ENCODE results near the gene ALDH4A1. TPM values are rescaled to one million over a fixed set of nuclear protein-coding genes. Genes with fewer than 3 reads are reported as not detected.
A peak's percentile ranks its signal among the peaks of the same experiment; 100 is the strongest.

The ALDH4A1 gene
- total and polyA plus RNA-seq, 9 of the 15 experiments (the other 6 are each of a cell fraction or from before 2014, with no cell fraction given): 0.27 to 31.4 (median 16.6) TPM

- TF ChIP-seq EWSR1 (IDR thresholded peaks at IDR 0.05; ENCODE audit: borderline replicate concordance, low read depth, partially characterized antibody): no peak
- TF ChIP-seq GATAD2A (IDR thresholded peaks at IDR 0.05): no peak
- TF ChIP-seq JUND (IDR thresholded peaks at IDR 0.05; ENCODE audit: borderline replicate concordance, low read depth, low read length): peak; percentile 54; the same call in 1 of the 2 replicates
- no peak for TF ChIP-seq JUND (tag; IDR thresholded peaks at IDR 0.05; ENCODE audit: borderline replicate concordance, low read depth, low read length)
- no peak for TF ChIP-seq ZNF140 (CRISPR knock-in tag; IDR thresholded peaks at IDR 0.05)
- no peak for TF ChIP-seq NKRF (IDR thresholded peaks at IDR 0.05; ENCODE audit: borderline replicate concordance)
- TF ChIP-seq ATF3 (IDR thresholded peaks at IDR 0.05): no peak
- no peak for TF ChIP-seq ATF3 (CRISPR knock-in tag; conservative IDR thresholded peaks at IDR 0.05)
- no peak for TF ChIP-seq TAF15 (IDR thresholded peaks at IDR 0.05; ENCODE audit: low read depth, low read length)
- TF ChIP-seq BCL6 (CRISPR knock-in tag; IDR thresholded peaks at IDR 0.05): no peak
- TF ChIP-seq ZNF212 (CRISPR knock-in tag; IDR thresholded peaks at IDR 0.05): no peak
- peak; percentile 86 for TF ChIP-seq DEAF1 (CRISPR knock-in tag; IDR thresholded peaks at IDR 0.05)
- 0 out of 2 replicates have a peak, but pooled peaks have one; percentile 10 for TF ChIP-seq EGR1 (conservative IDR thresholded peaks at IDR 0.05)
- TF ChIP-seq FOXK1 (CRISPR knock-in tag; IDR thresholded peaks at IDR 0.05; ENCODE audit: borderline replicate concordance): no peak
- no peak for TF ChIP-seq ZNF23 (CRISPR knock-in tag; IDR thresholded peaks at IDR 0.05)
- TF ChIP-seq HCFC1 (IDR thresholded peaks at IDR 0.05; ENCODE audit: low read depth, low read length): no peak
Measured at GRCh38 chr1:18883636-18884418, 18.5 kb downstream of the ALDH4A1 start (continued).
